ENCODE results near the gene EI24. TPM values are rescaled to one million over a fixed set of nuclear protein-coding genes. Genes with fewer than 3 reads are reported as not detected.

The EI24 gene
- total and polyA plus RNA-seq, 2 of the 8 experiments (the other 6 are each of a cell fraction or from before 2014, with no cell fraction given) = 135 to 264 TPM

- Histone ChIP-seq H4K8ac (ENCODE audit: extremely low read depth, insufficient read depth, low read length) (peak overlapping the region; percentile 98), H2BK12ac (ENCODE audit: low read depth, low read length) (peak overlapping the region; percentile 55; the same call in 1 of the 2 replicates), H2BK15ac (ENCODE audit: low read length) (no peak overlapping the region), H4K20me1 (replicated peaks in 1 of 2; ENCODE audit: control insufficient read depth in 1 of 2, insufficient read depth in 2 of 2, low read length in 2 of 2) (no peaks in the 10 kb centered on the region), H3K4me1 (replicated peaks in 1 of 4; ENCODE audit: control insufficient read depth in 3 of 4, insufficient read depth in 4 of 4, low read length in 3 of 4) (peaks cover 0 to 5% (median 2%) of the 10 kb centered on the region in 4 experiments; a peak in 3 of 7 replicates), H3K23ac (ENCODE audit: insufficient read length) (no peak overlapping the region), H3K14ac (ENCODE audit: insufficient read length) (no peak overlapping the region), H2AK5ac (ENCODE audit: low read depth, low read length) (no peak overlapping the region), H3K79me2 (ENCODE audit: control insufficient read depth in 1 of 2, insufficient read depth in 2 of 2, low read length in 2 of 2) (peaks cover 8 to 33% of the 10 kb centered on the region in 2 experiments; a peak in 3 of 4 replicates), H2BK120ac (replicated peaks; ENCODE audit: low read depth, low read length) (no peak overlapping the region), H3K23me2 (ENCODE audit: low read depth, low read length) (peaks cover 4% of the 10 kb centered on the region), H3K79me1 (ENCODE audit: low read depth, low read length) (no peaks in the 10 kb centered on the region; the same call in 1 of the 2 replicates), H2BK5ac (ENCODE audit: low read depth, low read length) (peak overlapping the region; percentile 94), H4K91ac (replicated peaks; ENCODE audit: insufficient read length, low read length) (no peak overlapping the region), H2BK20ac (ENCODE audit: low read length) (no peak overlapping the region), H3K27me3 (replicated peaks in 1 of 4; ENCODE audit: control insufficient read depth in 3 of 4, extremely low read depth in 1 of 4, insufficient read depth in 3 of 4, low read length in 3 of 4) (no peaks in the 10 kb centered on the region), H4K5ac (ENCODE audit: insufficient read length, low read depth, low read length) (peak overlapping the region; percentile 92), H3K56ac (replicated peaks; ENCODE audit: insufficient read length, low read depth, low read length) (peak overlapping the region; percentile 63), H3K27ac (ENCODE audit: low read depth, low read length) (peak overlapping the region; percentile 98), H3K4me3 (ENCODE audit: extremely low read depth in 1 of 4, insufficient read depth in 2 of 4, low read depth in 3 of 4, low read length in 4 of 4) (peak overlapping the region; percentile 82 to 97 (median 92)), H3K9ac (replicated peaks in 1 of 4; ENCODE audit: extremely low read depth in 1 of 4, low read depth in 3 of 4, low read length in 3 of 4) (peak overlapping the region; percentile 90 to 97 (median 93)), H3K9me3 (ENCODE audit: insufficient read depth in 2 of 2, low read depth in 1 of 2, low read length in 1 of 2) (no peaks in the 10 kb centered on the region), H3K4ac (replicated peaks; ENCODE audit: insufficient read length, low read depth, low read length) (peak overlapping the region; percentile 50), H3K4me2 (ENCODE audit: insufficient read depth in 1 of 2, low read depth in 2 of 2, low read length in 2 of 2) (peak overlapping the region; percentile 75 to 86), H3K18ac (ENCODE audit: extremely low read depth, low read length) (peak overlapping the region; percentile 93; the same call in 1 of the 2 replicates), H3K36me3 (ENCODE audit: control insufficient read depth in 2 of 4, insufficient read depth in 4 of 4, low read length in 3 of 4) (peaks cover 6 to 46% (median 26%) of the 10 kb centered on the region in 4 experiments), H2AFZ (ENCODE audit: low read length) (peak overlapping the region; percentile 44; the same call in 1 of the 2 replicates)
- CTCF ChIA-PET (ENCODE audit: partially characterized antibody) = interaction anchor here (0.6 to 1.3 kb wide), 5 partner anchors 9 to 689 kb away, joined by 3 to 4 read pairs (median 3); no protein-coding TSS in a partner anchor
- WGBS, 2 experiments (ENCODE audit: extremely low coverage in 1 of 2, insufficient coverage in 1 of 2, insufficient read length in 1 of 2, insufficient replicate concordance in 2 of 2, low coverage in 1 of 2, low lambda C conversion rate in 2 of 2, missing lambda C conversion rate in 1 of 2) = 15% methylated on average over 20 of the region's 20 CpGs; no CpG with 5 or more reads in 1 of the 2 experiments
- POLR2A ChIA-PET (ENCODE audit: partially characterized antibody) = interaction anchor here (0.8 to 4.0 kb wide), 20 partner anchors 9 to 436 kb away, joined by 3 to 49 read pairs (median 6); partner anchors contain the start of genes EI24, FEZ1, HYLS1 and STT3A
- peak in 1 of 2 experiments; percentile 43 for DNase-seq (ENCODE audit: low read depth in 1 of 2, low spot score in 2 of 2)
- no peak for FAIRE-seq
- TF ChIP-seq TAF7 (optimal IDR thresholded peaks at IDR 0.05; ENCODE audit: borderline replicate concordance, low read depth, low read length) (peak; percentile 30), KDM4A (IDR thresholded peaks at IDR 0.05; ENCODE audit: low read depth, low read length, severe bottlenecking) (peak; percentile 11), E2F6 (IDR thresholded peaks at IDR 0.05) (peak; percentile 91), TCF12 (IDR thresholded peaks at IDR 0.05; ENCODE audit: low read depth, low read length) (no peak), MAX (IDR thresholded peaks at IDR 0.05) (peak; percentile 83)
These were observed 56.0 kb downstream of the EI24 start for GRCh38 chr11:125625225-125625629.

Data from H1 (cell line).